ENCODE results near the gene TEX36. TPM values are rescaled to one million over a fixed set of nuclear protein-coding genes. Genes with fewer than 3 reads are reported as not detected.

TEX36 gene
- total and polyA plus RNA-seq, 2 of the 13 experiments (the other 11 are each of a cell fraction or from before 2014, with no cell fraction given): not detected

DNA sequence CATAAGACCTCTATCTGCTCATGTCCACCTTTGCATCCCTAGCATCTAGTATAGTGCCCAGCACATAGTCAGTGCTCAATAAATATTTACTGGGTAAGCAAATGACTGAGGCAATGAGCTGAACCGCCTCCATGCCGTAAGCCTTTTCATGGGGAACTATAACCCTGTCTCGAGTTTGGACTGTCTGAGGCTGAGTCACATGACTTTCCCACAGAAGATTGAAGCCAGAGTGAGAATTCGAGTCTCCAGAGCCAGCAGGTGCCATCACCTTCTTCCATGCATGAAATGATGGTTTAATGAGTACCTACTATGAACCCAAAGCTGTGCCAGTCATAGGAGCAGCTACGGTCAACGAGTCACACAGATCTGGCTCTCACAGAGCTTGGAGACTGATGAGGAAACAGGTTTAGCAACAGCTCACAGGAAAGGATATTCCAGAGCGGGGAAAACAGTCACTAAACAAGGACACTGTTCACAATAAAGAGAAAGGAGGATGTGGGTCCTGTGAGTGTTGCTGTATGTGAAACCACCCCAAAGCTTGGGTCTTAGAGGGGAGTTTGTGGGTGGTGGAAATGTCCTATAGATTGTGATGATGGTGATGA lies 75.2 kb downstream of the TEX36 start:
- H3K9ac ChIP-seq (ENCODE audit: insufficient read depth, low read depth, low read length): no peak overlapping the region
- H3K4me2 ChIP-seq (ENCODE audit: low read depth, low read length): no peak overlapping the region
- H3K4me1 ChIP-seq (ENCODE audit: insufficient read depth, low read length): no peaks in the 10 kb centered on the region
- H3K27ac ChIP-seq (ENCODE audit: extremely low read length, insufficient read depth, low read length): no peak overlapping the region
- no peaks in the 10 kb centered on the region for H3K79me2 ChIP-seq (ENCODE audit: insufficient read depth, low read length)
- in situ Hi-C loops (cut with HindIII; ENCODE audit: extremely low pct_ligation_motif_present, low pct_unique_long_range_greater_than_20kb): no loop called here
- no peaks in the 10 kb centered on the region for H3K9me3 ChIP-seq (ENCODE audit: low read length)
- H3K27me3 ChIP-seq (ENCODE audit: control insufficient read depth in 1 of 2, insufficient read depth in 2 of 2, low read length in 2 of 2): peaks cover 0 to 22% of the 10 kb centered on the region in 2 experiments; a peak in 3 of 5 replicates
- no peak overlapping the region for H2AFZ ChIP-seq (ENCODE audit: low read length)
- H3K36me3 ChIP-seq (replicated peaks in 1 of 2; ENCODE audit: control insufficient read depth in 1 of 2, insufficient read depth in 2 of 2, low read length in 2 of 2): no peaks in the 10 kb centered on the region
- H4K20me1 ChIP-seq (ENCODE audit: insufficient read depth, low read length): no peaks in the 10 kb centered on the region
- DNase-seq (ENCODE audit: low spot score): no peak
- no TSS peak for BruUV-seq (replicated peaks)
- ChIA-PET CTCF (ENCODE audit: low intra/inter-chr PET ratio, low total read pairs) (no interaction called here), POLR2A (no interaction called here)
- 0% methylated on average over 6 of the region's 7 CpGs for WGBS (ENCODE audit: low lambda C conversion rate)
- no peak for TF ChIP-seq IRX3 (CRISPR knock-in tag; IDR thresholded peaks at IDR 0.05; ENCODE audit: borderline replicate concordance, low read depth)
- TF ChIP-seq REL (CRISPR knock-in tag; conservative IDR thresholded peaks at IDR 0.05): no peak
- TF ChIP-seq STAG1 (CRISPR knock-in tag; IDR thresholded peaks at IDR 0.05): no peak
- TF ChIP-seq ZNF713 (CRISPR knock-in tag; IDR thresholded peaks at IDR 0.05): no peak
- no peak for TF ChIP-seq RBM22 (optimal IDR thresholded peaks at IDR 0.05; ENCODE audit: low read length)
- no peak overlapping the region for H3K4me3 ChIP-seq (replicated peaks in 1 of 3; ENCODE audit: insufficient read depth in 1 of 3, low read depth in 2 of 3, low read length in 3 of 3)
- ATAC-seq: no peak
- intact Hi-C loops (cut with micrococcal nuclease; ENCODE audit: unreplicated experiment): no loop called here
- FAIRE-seq: no peak

DNA sequence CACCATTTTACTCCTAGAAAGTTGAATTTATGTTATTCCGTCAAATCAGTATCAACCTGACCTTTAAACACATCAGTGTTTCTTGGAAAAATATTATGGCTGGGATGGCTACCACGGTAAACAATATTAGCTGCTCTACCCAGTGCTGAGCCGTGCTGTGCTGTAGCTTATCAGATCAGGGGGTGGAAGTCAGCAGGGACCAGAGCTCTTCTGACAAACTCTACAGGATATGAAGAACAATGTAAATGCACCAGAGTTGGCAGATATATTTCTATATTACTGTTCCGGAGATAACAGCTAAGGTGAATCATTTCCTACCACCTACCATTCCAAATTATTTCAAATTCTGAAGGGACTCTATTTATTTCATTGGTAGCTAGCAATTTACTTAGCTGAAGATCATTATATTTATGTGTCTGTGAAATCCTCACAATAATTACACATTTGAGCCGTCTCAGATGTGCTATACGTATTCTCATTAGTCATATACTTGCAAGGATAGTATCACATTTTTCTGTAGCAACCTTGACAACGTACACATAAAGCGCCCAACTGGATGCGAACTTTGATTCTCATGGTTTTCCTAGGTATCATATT lies 76.5 kb downstream of the TEX36 start:
- DNase-seq (ENCODE audit: low spot score) (no peak), ATAC-seq (no peak), FAIRE-seq (no peak)
- in situ Hi-C loops (cut with HindIII; ENCODE audit: extremely low pct_ligation_motif_present, low pct_unique_long_range_greater_than_20kb): no loop called here
- Histone ChIP-seq H3K9ac (ENCODE audit: insufficient read depth, low read depth, low read length) (no peak overlapping the region), H3K4me3 (replicated peaks in 1 of 3; ENCODE audit: insufficient read depth in 1 of 3, low read depth in 2 of 3, low read length in 3 of 3) (no peak overlapping the region), H3K27ac (ENCODE audit: extremely low read length, insufficient read depth, low read length) (no peak overlapping the region), H3K79me2 (ENCODE audit: insufficient read depth, low read length) (no peaks in the 10 kb centered on the region), H3K36me3 (replicated peaks in 1 of 2; ENCODE audit: control insufficient read depth in 1 of 2, insufficient read depth in 2 of 2, low read length in 2 of 2) (no peaks in the 10 kb centered on the region), H2AFZ (ENCODE audit: low read length) (no peak overlapping the region), H3K9me3 (ENCODE audit: low read length) (no peaks in the 10 kb centered on the region), H3K4me2 (ENCODE audit: low read depth, low read length) (no peak overlapping the region), H3K27me3 (ENCODE audit: control insufficient read depth in 1 of 2, insufficient read depth in 2 of 2, low read length in 2 of 2) (peaks cover 0 to 22% of the 10 kb centered on the region in 2 experiments; a peak in 3 of 5 replicates), H3K4me1 (ENCODE audit: insufficient read depth, low read length) (no peaks in the 10 kb centered on the region), H4K20me1 (ENCODE audit: insufficient read depth, low read length) (no peaks in the 10 kb centered on the region)
- BruUV-seq (replicated peaks): no TSS peak
- CTCF ChIA-PET (ENCODE audit: low intra/inter-chr PET ratio, low total read pairs): no interaction called here
- TF ChIP-seq SMYD3 (CRISPR knock-in tag; IDR thresholded peaks at IDR 0.05): no peak
- TF ChIP-seq CENPX (CRISPR knock-in tag; IDR thresholded peaks at IDR 0.05): no peak
- TF ChIP-seq ZNF274 (CRISPR knock-in tag; IDR thresholded peaks at IDR 0.05): no peak
- TF ChIP-seq ZNF572 (CRISPR knock-in tag; IDR thresholded peaks at IDR 0.05): no peak
- TF ChIP-seq ZNF557 (CRISPR knock-in tag; IDR thresholded peaks at IDR 0.05): no peak
- TF ChIP-seq, protein P1, sequence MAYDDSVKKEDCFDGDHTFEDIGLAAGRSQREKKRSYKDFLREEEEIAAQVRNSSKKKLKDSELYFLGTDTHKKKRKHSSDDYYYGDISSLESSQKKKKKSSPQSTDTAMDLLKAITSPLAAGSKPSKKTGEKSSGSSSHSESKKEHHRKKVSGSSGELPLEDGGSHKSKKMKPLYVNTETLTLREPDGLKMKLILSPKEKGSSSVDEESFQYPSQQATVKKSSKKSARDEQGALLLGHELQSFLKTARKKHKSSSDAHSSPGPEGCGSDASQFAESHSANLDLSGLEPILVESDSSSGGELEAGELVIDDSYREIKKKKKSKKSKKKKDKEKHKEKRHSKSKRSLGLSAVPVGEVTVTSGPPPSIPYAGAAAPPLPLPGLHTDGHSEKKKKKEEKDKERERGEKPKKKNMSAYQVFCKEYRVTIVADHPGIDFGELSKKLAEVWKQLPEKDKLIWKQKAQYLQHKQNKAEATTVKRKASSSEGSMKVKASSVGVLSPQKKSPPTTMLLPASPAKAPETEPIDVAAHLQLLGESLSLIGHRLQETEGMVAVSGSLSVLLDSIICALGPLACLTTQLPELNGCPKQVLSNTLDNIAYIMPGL (CRISPR knock-in tag; IDR thresholded peaks at IDR 0.05; ENCODE audit: borderline replicate concordance in 1 of 2, low read depth in 1 of 2): no peak
- TF ChIP-seq POLR2G (IDR thresholded peaks at IDR 0.05; ENCODE audit: low read depth, low read length): no peak
- no peak for TF ChIP-seq ZNF567 (CRISPR knock-in tag; IDR thresholded peaks at IDR 0.05; ENCODE audit: borderline replicate concordance)
- no peak for TF ChIP-seq SP4 (CRISPR knock-in tag; IDR thresholded peaks at IDR 0.05)
- TF ChIP-seq ZFP41 (CRISPR knock-in tag; IDR thresholded peaks at IDR 0.05; ENCODE audit: borderline replicate concordance): no peak
- no peak for TF ChIP-seq ZFP36L2 (CRISPR knock-in tag; IDR thresholded peaks at IDR 0.05)
- TF ChIP-seq ELF3 (CRISPR knock-in tag; IDR thresholded peaks at IDR 0.05): no peak
- TF ChIP-seq ZNF124 (CRISPR knock-in tag; IDR thresholded peaks at IDR 0.05): no peak
- 20% methylated on average over 9 of the region's 9 CpGs for WGBS (ENCODE audit: low lambda C conversion rate)
- intact Hi-C loops (cut with micrococcal nuclease; ENCODE audit: unreplicated experiment): no loop called here
- POLR2A ChIA-PET: no interaction called here

Measured in HepG2 (cell line).